ENCODE results near the gene PI4K2A.

PI4K2A gene

DNA sequence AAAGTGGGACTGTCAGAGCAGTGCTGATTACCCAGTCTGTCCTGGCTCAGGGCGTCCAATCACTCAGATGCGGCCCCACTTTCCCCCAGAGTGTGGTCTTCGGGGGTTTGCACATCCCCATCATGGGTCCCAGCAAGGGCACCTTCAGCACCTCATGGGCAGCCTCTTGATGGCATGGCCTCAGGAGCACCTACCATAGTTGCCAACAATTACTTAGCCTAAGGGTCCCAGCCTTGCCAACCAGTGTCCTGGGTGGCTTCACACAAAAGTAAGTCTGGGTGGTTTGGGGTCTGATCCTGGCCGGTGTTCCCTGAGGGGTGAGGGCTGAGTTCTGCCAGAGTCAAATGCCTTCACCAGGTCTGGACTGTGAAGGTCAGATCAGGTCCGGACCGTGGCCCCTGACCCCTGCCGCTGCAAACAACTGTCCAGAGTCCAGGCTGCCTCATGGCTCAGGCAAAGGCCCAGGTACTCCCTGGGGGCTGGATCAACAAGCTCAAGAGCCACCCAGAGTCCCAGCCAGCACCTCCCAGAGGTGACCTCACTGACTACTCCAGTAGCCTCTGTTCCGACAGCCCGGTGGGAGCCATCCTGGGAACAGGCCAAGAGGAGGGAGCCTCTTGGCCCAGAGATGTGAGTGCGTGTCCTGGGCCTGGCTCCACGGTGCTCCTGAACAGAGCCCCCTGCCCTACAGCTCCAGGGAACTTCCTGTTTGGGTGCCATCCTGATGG is 66.8 kb downstream of the PI4K2A start:
- H3K79me2 ChIP-seq (ENCODE audit: insufficient read depth, low read length): no peaks in the 10 kb centered on the region
- TF ChIP-seq, protein P1, sequence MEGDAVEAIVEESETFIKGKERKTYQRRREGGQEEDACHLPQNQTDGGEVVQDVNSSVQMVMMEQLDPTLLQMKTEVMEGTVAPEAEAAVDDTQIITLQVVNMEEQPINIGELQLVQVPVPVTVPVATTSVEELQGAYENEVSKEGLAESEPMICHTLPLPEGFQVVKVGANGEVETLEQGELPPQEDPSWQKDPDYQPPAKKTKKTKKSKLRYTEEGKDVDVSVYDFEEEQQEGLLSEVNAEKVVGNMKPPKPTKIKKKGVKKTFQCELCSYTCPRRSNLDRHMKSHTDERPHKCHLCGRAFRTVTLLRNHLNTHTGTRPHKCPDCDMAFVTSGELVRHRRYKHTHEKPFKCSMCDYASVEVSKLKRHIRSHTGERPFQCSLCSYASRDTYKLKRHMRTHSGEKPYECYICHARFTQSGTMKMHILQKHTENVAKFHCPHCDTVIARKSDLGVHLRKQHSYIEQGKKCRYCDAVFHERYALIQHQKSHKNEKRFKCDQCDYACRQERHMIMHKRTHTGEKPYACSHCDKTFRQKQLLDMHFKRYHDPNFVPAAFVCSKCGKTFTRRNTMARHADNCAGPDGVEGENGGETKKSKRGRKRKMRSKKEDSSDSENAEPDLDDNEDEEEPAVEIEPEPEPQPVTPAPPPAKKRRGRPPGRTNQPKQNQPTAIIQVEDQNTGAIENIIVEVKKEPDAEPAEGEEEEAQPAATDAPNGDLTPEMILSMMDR (IDR thresholded peaks at IDR 0.05; ENCODE audit: insufficient read depth, low read length, poor library complexity, severe bottlenecking): no peak
- no peak for TF ChIP-seq EZH2phosphoT487 (conservative IDR thresholded peaks at IDR 0.05; ENCODE audit: low read length)
- H3K9ac ChIP-seq (ENCODE audit: low read length): no peak overlapping the region
- no peaks in the 10 kb centered on the region for H4K20me1 ChIP-seq (ENCODE audit: low read depth, low read length)
- no peak overlapping the region for H3K27ac ChIP-seq (ENCODE audit: low read depth, low read length)
- no peaks in the 10 kb centered on the region for H3K9me3 ChIP-seq (ENCODE audit: insufficient read depth, low read length)
- H3K36me3 ChIP-seq (ENCODE audit: low read length): no peaks in the 10 kb centered on the region
- H3K4me2 ChIP-seq (ENCODE audit: low read depth, low read length, poor library complexity, severe bottlenecking): no peak overlapping the region
- no peaks in the 10 kb centered on the region for H3F3A ChIP-seq (ENCODE audit: insufficient read depth)
- no peaks in the 10 kb centered on the region for H3K27me3 ChIP-seq (ENCODE audit: low read length)
- H3K4me3 ChIP-seq (ENCODE audit: insufficient read depth, low read length, poor library complexity, severe bottlenecking): no peak overlapping the region
- no peak overlapping the region for H2AFZ ChIP-seq (ENCODE audit: low read depth, low read length, severe bottlenecking)
- H3K9me2 ChIP-seq (replicated peaks; ENCODE audit: insufficient read depth, low read length): no peaks in the 10 kb centered on the region

GRCh38 chr10:97708167-97708566 is 67.7 kb downstream of the PI4K2A start:
- no peaks in the 10 kb centered on the region for H3F3A ChIP-seq (ENCODE audit: insufficient read depth)
- no peak overlapping the region for H3K4me3 ChIP-seq (ENCODE audit: insufficient read depth, low read length, poor library complexity, severe bottlenecking)
- no peaks in the 10 kb centered on the region for H3K27me3 ChIP-seq (ENCODE audit: low read length)
- H3K9ac ChIP-seq (ENCODE audit: low read length): no peak overlapping the region
- H3K36me3 ChIP-seq (ENCODE audit: low read length): no peaks in the 10 kb centered on the region
- no peak overlapping the region for H2AFZ ChIP-seq (ENCODE audit: low read depth, low read length, severe bottlenecking)
- H4K20me1 ChIP-seq (ENCODE audit: low read depth, low read length): no peaks in the 10 kb centered on the region
- TF ChIP-seq, protein P1 (IDR thresholded peaks at IDR 0.05; ENCODE audit: insufficient read depth, low read length, poor library complexity, severe bottlenecking): no peak
- no peak for TF ChIP-seq EZH2phosphoT487 (conservative IDR thresholded peaks at IDR 0.05; ENCODE audit: low read length)
- H3K4me2 ChIP-seq (ENCODE audit: low read depth, low read length, poor library complexity, severe bottlenecking): no peak overlapping the region
- no peaks in the 10 kb centered on the region for H3K79me2 ChIP-seq (ENCODE audit: insufficient read depth, low read length)
- H3K9me2 ChIP-seq (replicated peaks; ENCODE audit: insufficient read depth, low read length): no peaks in the 10 kb centered on the region
- no peaks in the 10 kb centered on the region for H3K9me3 ChIP-seq (ENCODE audit: insufficient read depth, low read length)
- no peak overlapping the region for H3K27ac ChIP-seq (ENCODE audit: low read depth, low read length)

- no peak overlapping the region for H2AFZ ChIP-seq (ENCODE audit: low read depth, low read length, severe bottlenecking)
- H3F3A ChIP-seq (ENCODE audit: insufficient read depth): no peaks in the 10 kb centered on the region
- H3K9me3 ChIP-seq (ENCODE audit: insufficient read depth, low read length): no peaks in the 10 kb centered on the region
- no peak for TF ChIP-seq EZH2phosphoT487 (conservative IDR thresholded peaks at IDR 0.05; ENCODE audit: low read length)
- TF ChIP-seq, protein P1 (IDR thresholded peaks at IDR 0.05; ENCODE audit: insufficient read depth, low read length, poor library complexity, severe bottlenecking): peak; percentile 78
- no peaks in the 10 kb centered on the region for H3K27me3 ChIP-seq (ENCODE audit: low read length)
- H3K27ac ChIP-seq (ENCODE audit: low read depth, low read length): no peak overlapping the region
- H3K36me3 ChIP-seq (ENCODE audit: low read length): no peaks in the 10 kb centered on the region
- H3K9ac ChIP-seq (ENCODE audit: low read length): no peak overlapping the region
- H4K20me1 ChIP-seq (ENCODE audit: low read depth, low read length): no peaks in the 10 kb centered on the region
- no peak overlapping the region for H3K4me2 ChIP-seq (ENCODE audit: low read depth, low read length, poor library complexity, severe bottlenecking)
- H3K4me3 ChIP-seq (ENCODE audit: insufficient read depth, low read length, poor library complexity, severe bottlenecking): no peak overlapping the region
- H3K9me2 ChIP-seq (replicated peaks; ENCODE audit: insufficient read depth, low read length): no peaks in the 10 kb centered on the region
- no peaks in the 10 kb centered on the region for H3K79me2 ChIP-seq (ENCODE audit: insufficient read depth, low read length)
Measured at GRCh38 chr10:97708976-97709946, 68.8 kb downstream of the PI4K2A start.
